AML-193 (cell line): ENCODE measurements around the gene NDEL1.
"Not testable (repeated sequence)": the region's sequence is repeated elsewhere in the genome, so short reads cannot be mapped to it uniquely, and the experiment has no call there.

Experiments used
- DNase-seq, 2 experiments: peaks; one replicate each; lab custom pipeline; 2025; lab: John Stamatoyannopoulos, UW

NDEL1 gene, protein sequence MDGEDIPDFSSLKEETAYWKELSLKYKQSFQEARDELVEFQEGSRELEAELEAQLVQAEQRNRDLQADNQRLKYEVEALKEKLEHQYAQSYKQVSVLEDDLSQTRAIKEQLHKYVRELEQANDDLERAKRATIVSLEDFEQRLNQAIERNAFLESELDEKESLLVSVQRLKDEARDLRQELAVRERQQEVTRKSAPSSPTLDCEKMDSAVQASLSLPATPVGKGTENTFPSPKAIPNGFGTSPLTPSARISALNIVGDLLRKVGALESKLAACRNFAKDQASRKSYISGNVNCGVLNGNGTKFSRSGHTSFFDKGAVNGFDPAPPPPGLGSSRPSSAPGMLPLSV

GRCh38 chr17:8435245-8436168 is at the start of gene NDEL1:
NDEL1 (plus strand) TSS chr17:8435884; CDS start chr17:8444272, 8,388 bp downstream.
- DNase-seq, result peak; percentile 73 to 76

DNA sequence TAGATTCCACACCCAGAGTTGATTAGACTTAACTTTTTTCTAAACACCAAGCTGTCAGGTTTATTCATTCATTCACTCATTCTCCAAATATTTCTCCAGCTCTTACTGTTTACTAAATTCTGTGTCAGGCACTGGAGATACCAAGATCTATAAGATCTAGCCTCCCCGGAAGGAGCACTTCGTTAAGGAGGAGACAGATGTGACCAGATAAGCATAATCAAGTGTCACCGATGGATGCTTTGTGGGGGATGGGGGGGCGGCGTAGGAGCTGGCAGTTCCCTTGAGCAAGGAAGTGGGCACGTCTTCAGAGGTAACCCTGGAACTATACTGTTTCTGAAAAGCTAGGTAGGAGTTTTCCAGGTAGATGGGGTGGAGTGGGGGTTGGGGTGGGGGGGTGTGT is 48.8 kb upstream of the NDEL1 start:
- DNase-seq, result no peak

DNA sequence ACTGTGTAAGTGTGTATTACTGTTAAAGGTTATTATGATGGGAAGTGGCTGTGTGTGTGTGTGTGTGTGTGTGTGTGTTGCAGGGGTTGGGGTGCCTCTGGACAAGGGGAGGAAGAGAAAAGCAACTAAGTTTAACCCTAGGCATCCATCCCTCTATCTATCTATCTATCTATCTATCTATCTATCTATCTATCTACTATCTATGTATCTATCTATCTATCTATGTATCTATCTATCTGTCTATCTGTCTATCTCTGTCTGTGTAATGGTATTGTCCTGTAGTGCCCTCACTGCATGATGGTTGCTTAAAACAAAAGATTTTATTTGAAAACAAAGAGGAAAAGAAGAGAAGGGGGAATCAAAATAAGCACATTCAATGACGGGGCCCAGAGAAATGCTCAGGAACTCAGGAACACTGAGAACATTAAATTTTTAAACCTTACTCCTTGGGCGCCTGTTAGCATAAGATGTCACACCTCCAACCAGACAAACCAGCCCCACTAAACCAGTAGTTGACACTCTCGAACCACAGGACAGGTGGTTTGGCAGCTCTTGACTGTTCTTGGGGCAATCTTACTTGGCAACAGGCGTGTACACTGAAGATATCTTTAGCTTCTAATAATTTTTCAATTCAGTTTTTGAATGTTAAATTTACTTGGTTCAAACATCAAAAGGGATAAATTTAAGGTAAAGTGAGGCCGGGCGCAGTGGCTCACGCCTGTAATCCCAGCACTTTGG is 47.6 kb upstream of the NDEL1 start:
- DNase-seq, result no peak

GRCh38 chr17:8391711-8392110 is 44.0 kb upstream of the NDEL1 start:
- no peak for DNase-seq

- no peak for DNase-seq
These were observed 43.4 kb upstream of the NDEL1 start for GRCh38 chr17:8392274-8392673.

DNA sequence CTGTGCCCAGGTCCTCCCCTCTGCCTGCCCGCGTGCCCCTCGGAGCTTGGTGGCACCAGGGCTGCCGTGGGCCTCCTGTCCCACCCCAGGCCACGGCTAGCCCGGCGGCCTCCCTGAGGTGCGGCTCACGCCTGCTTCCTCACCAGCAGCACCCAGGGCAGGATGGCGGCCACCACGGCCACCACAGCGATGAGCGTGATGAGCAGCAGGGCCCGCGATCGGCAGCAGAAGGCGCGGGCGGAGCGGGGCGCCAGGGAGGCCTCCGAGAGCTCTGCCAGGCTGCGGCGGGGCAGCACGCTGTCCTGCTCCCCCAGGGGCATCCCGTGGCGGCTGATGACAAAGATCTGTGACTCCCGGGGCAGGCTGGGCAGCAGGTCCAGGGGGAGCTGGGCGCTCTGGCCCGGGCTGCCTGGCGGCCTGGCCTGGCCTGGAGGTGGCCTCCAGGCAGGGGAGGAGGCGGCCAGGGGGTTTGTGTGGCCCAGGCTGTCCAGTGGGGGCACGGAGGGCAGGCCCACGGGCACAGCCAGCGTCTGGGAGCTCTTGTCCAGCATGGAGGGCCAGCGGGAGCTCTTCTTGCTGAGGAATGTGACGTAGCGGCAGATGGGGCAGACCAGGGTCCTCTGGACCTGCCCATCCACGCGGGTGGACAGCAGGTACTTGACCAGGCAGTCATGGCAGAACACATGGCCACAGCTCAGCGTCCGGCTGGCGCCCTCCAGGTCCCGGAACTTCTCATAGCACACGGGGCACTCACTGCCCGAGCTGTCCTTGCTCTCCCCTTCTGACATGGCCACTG is 42.8 kb upstream of the NDEL1 start:
- no peak for DNase-seq

DNA sequence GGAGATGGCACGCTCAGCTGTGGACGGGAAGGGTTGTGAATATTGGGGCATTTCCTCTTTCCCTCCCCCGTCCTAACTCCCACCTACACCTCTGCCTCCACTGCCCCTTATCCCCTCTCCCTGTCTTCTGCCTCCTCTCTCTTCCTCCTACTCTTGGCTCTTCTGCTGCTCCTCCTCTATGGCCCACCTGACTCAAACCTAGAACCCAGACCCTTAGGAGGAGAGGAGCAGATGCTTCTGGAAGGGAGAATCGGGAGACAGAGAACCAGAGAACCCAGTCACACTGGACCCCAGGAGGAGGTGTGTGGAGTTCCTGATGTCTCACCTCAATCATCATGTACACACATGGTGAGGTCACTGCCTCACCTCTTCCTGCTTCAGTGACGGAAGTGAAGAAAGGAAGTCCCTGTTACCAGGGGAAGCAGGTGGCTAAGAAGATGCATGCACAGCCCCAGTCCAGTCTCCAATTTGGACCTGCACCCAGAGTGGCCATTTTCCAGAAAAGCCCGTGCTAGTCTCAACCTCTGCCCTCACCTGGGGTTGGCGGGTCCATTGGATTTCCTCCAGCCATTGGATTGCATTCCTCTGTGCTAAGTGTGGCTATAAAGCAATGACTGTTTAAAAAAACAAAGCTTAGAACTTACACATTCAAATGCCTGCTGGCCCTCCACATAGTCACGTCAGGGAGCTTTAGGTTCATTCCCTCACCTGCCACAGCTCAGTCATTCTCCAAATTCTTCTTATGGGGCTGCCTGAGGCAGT is 42.0 kb upstream of the NDEL1 start:
- no peak for DNase-seq

- DNase-seq, result not testable (repeated sequence)
These were observed 41.2 kb upstream of the NDEL1 start for GRCh38 chr17:8394497-8394896.

- DNase-seq, result no peak
These were observed 38.0 kb upstream of the NDEL1 start, which contains the start of gene RNF222 for GRCh38 chr17:8397636-8398035. RNF222 (minus strand) TSS chr17:8397827; CDS start chr17:8393461, 4,366 bp downstream.

DNA sequence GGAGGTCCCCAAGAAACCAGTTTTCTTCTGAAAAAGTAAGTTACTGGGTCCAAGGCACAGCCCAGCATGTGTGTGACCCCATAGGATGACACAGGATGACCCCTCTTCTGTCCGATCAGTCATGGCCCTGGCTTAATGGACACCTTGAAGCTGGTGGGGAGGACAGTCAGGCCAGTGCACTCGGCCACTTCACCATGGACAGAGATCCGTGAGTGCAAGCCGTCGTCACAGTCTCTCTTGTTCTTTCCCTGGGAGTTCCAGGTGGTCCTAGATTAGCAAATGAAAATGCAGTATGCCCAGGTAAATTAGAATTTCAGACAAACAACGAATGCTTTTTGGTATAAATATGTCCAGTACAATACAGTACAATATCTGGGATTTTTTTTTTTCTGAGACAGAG is 36.7 kb upstream of the NDEL1 start:
- no peak for DNase-seq

GRCh38 chr17:8401107-8401506 is 34.6 kb upstream of the NDEL1 start:
- no peak for DNase-seq

DNA sequence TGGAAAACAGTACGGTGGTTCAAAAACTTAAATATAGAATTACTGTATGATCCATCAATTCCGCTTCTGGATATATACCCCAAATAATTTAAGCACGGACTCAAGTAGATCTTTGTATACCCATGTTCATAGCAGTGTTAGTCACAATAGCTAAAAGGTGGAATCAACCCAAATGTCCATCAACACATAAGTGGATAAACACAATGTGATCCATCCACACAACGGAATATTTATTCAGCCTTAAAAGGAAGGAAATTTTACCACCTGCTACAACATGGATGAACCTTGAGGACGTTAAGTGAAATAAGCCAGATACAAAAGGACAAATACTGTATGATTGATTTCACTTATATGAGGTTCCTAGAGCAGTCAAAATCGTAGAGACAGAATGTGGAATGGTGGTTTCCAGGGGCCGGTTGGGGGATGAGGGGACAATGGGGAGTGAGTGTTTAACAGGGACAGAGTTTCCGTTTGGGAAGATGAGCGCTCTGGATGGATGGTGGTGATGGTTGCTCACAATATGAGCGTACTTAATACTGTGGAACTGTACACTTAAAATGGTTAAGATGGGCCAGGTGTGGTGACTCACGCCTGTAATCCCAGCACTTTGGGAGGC is 32.7 kb upstream of the NDEL1 start:
- no peak for DNase-seq

GRCh38 chr17:8405499-8406016 is 30.1 kb upstream of the NDEL1 start:
- no peak for DNase-seq

- DNase-seq, result no peak
These were observed 29.5 kb upstream of the NDEL1 start for GRCh38 chr17:8406174-8406573.

DNA sequence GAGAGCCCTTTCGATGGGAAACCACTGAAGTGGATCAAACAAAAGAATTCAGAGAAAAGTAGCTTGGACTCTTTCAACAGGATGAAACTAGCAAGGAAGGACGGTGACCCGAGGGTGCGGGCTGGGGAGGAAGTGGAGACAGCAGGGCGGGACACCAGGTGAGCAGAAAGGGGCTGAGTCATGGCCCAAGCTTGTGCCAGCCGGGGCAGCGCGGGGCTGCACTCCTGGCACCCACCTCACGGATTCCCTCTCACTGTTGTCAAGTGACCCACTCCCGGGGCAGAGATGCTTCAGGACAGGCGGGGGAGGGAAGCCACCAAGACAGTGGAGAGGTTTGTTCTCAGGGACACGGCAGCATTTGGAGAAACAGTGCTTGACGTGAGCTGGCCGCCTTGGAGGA is 27.3 kb upstream of the NDEL1 start:
- no peak for DNase-seq

DNA sequence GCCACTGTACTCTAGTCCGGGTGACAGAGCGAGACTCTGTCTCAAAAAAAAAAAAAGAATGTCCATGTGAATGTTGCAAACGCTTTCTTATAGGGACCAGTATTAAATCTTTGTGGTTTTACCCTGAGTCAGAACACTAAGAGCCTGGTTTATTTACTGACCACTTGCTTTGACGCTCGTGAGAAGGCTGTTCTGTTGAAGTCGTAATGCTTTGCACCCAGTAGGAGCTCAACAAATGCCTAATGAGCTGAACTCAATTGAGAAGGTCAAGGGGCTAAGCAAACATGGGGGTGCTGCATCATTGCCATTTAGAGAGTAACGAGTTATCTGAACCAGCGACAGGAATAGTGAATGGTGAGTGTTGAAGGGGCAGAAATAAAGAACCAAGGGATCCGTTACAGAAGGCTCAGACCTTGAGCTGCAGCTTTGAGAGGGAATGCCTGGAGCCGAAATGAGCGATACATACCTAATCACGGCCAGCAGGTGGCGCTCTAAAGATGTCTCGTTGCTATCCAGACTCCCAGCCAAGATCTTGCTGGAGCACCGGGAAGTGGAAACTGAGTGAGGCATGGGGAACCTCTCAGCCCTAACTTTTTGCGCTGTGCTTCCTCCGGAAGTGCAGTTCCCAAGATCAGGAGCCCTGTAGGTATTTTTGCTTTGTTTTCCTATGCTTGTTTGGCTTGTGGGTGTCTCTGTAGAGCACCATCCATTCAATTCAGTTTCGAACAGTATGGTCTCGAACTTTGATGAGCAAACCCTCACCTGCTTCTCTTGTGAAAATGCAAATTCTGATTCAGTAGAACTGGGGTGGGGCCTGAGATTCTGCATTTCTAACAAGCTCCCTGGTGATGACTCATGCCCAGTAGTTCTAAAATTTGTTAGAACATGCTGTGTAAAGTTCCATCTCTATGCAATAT is 25.5 kb upstream of the NDEL1 start:
- DNase-seq, result peak; percentile 34 to 57

DNA sequence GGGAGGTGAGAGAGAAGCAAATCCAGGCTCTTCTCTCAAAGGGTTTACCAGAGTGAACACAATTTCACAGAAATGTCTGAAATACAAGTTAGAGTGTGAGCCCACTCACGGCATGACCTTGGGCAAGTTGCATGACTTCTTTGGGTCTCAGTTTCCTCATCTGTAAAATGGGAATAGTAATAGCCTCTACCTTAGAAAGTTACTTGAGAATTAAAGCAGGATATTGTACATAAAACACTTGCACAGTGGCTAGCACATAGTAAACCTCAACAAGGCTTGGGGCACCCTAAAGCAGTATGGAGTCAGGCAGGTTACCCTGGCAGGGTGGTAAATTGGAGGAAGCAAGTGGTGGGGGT is 24.8 kb upstream of the NDEL1 start:
- DNase-seq, result no peak

- no peak for DNase-seq
These were observed 23.6 kb upstream of the NDEL1 start for GRCh38 chr17:8412089-8412488.

DNA sequence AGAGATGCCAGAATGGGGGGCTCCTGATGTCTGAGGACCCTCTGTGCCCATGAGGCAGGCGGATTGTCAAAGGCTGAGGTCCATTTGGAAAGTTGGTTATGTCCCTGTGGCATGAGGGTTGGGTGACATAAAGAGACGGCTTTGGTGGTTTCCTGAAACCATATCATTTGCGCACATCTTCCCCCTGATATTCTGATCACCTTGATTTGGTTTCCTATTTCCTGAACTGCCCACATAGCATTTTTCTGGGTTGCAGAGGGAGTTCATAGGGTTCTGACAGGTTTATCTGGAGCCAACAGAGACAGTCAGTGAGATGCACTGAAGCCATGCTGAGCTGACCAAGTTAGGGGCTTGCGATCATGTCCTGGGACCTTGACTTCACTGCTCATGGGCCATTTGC is 22.4 kb upstream of the NDEL1 start:
- DNase-seq, result no peak
